GM23338 (cell line): ENCODE measurements around the gene CTSW. TPM values are rescaled to one million over a fixed set of nuclear protein-coding genes. Genes with fewer than 3 reads are reported as not detected.

Experiments
- CREB1 ChIP-seq: fragments of 250-450 bp; sonication (Bioruptor Pico); IDR thresholded peaks from 2 replicates; pipeline ENCODE4 v1.5.0; 2020; ENCODE audit warnings: low read depth, mild to moderate bottlenecking, moderate library complexity
- CTCF ChIP-seq, 2 experiments: fragments of 200-600 bp in 1 of 2; sonication (generic) in 1 of 2; conservative IDR thresholded peaks; 2 replicates each; pipeline versions ENCODE4 v1.5.1 to v1.6.1; 2016 to 2017; ENCODE audit warnings: antibody characterized with exemption in 2 of 2, low read depth in 2 of 2, mild to moderate bottlenecking in 2 of 2, moderate library complexity in 1 of 2
- ETS1 ChIP-seq: IDR thresholded peaks from 2 replicates; pipeline ENCODE4 v1.6.1; 2016; ENCODE audit warnings: antibody characterized with exemption
- EZH2phosphoT487 ChIP-seq: fragments of 200-600 bp; sonication (generic); IDR thresholded peaks from one replicate; pipeline ENCODE4 v1.8.1; 2018; ENCODE audit warnings: antibody characterized with exemption; ENCODE audit not compliant: unreplicated experiment
- NANOG ChIP-seq: IDR thresholded peaks from 2 replicates; pipeline ENCODE4 v1.6.1; 2016; ENCODE audit warnings: antibody characterized with exemption, borderline replicate concordance
- REST ChIP-seq: IDR thresholded peaks from one replicate; pipeline ENCODE4 v1.6.1; 2018; ENCODE audit warnings: antibody characterized with exemption; ENCODE audit not compliant: unreplicated experiment
- STAT1 ChIP-seq: IDR thresholded peaks from one replicate; pipeline ENCODE4 v1.6.1; 2016; ENCODE audit warnings: antibody characterized with exemption; ENCODE audit not compliant: unreplicated experiment
- ZNF114 ChIP-seq: fragments of 250-450 bp; sonication (Bioruptor Pico); IDR thresholded peaks from 2 replicates; pipeline ENCODE4 v1.5.0; 2020; ENCODE audit warnings: mild to moderate bottlenecking, moderate library complexity
- ZNF331 ChIP-seq: fragments of 250-450 bp; sonication (Bioruptor Pico); IDR thresholded peaks from 2 replicates; pipeline ENCODE4 v1.5.0; 2020; ENCODE audit warnings: low read depth, mild to moderate bottlenecking, moderate library complexity
- ZNF462 ChIP-seq: fragments of 250-450 bp; sonication (Bioruptor Pico); IDR thresholded peaks from 2 replicates; pipeline ENCODE4 v1.5.0; 2020; ENCODE audit warnings: mild to moderate bottlenecking, moderate library complexity
- polyA plus RNA-seq: library from polyadenylated mRNA; unstranded; fragments of >200 nt; fragmentation: Nextera tagmentation; extraction: Ambion mirVana; gene quantifications from 2 replicates; pipeline ENCODE4 v1.2.1, GENCODE V29; 2016
- total RNA-seq: library from RNA; depleted of rRNA; stranded (reverse); fragments of >200 nt; shearing (Covaris generic); gene quantifications from 2 replicates; pipeline ENCODE4 v1.2.3, GENCODE V29; 2014

The CTSW gene
- total and polyA plus RNA-seq, 2 experiments from 2014 or later: not detected

- TF ChIP-seq ZNF462 (CRISPR knock-in tag) (no peak), CTCF (conservative IDR thresholded peaks at IDR 0.05; ENCODE audit: low read depth in 2 of 2) (no peak), ZNF331 (no peak), ZNF114 (CRISPR knock-in tag) (no peak), REST (no peak), EZH2phosphoT487 (no peak), CREB1 (CRISPR knock-in tag) (no peak), ETS1 (no peak), NANOG (no peak), STAT1 (no peak)
Measured at GRCh38 chr11:65921033-65921555, 41.5 kb downstream of the CTSW start (continued).
